Astrocyte of the cerebellum (primary cell): ENCODE measurements around the gene CD83.
A peak's percentile ranks its signal among the peaks of the same experiment; 100 is the strongest.

Source experiments
- DNase-seq: peaks from one replicate; pipeline ENCODE4 v3.0.0-alpha.2; 2011; ENCODE audit warnings: low read depth
- H3K4me3 ChIP-seq: 2 replicates; pipeline ENCODE4 v1.5.1; 2011; ENCODE audit warnings: mild to moderate bottlenecking, low read depth, low read length, moderate library complexity
- in situ Hi-C: cut with HindIII; loops from 2 replicates; pipeline ENCODE4 v1.10.0; 2017; ENCODE audit warnings: low sequenced_read_pairs
- TF ChIP-seq, protein P1 (sequence below): IDR thresholded peaks from 2 replicates; pipeline ENCODE4 v1.5.1; 2012; ENCODE audit warnings: low read length, low read depth, moderate library complexity, mild to moderate bottlenecking; ENCODE audit errors: missing control alignments

CD83 gene

GRCh38 chr6:14118446-14118845 lies 874 bp downstream of the CD83 start:
- H3K4me3 ChIP-seq = peak overlapping the region; percentile 62
- DNase-seq = no peak
- in situ Hi-C loops = no loop called here
- TF ChIP-seq, protein P1, sequence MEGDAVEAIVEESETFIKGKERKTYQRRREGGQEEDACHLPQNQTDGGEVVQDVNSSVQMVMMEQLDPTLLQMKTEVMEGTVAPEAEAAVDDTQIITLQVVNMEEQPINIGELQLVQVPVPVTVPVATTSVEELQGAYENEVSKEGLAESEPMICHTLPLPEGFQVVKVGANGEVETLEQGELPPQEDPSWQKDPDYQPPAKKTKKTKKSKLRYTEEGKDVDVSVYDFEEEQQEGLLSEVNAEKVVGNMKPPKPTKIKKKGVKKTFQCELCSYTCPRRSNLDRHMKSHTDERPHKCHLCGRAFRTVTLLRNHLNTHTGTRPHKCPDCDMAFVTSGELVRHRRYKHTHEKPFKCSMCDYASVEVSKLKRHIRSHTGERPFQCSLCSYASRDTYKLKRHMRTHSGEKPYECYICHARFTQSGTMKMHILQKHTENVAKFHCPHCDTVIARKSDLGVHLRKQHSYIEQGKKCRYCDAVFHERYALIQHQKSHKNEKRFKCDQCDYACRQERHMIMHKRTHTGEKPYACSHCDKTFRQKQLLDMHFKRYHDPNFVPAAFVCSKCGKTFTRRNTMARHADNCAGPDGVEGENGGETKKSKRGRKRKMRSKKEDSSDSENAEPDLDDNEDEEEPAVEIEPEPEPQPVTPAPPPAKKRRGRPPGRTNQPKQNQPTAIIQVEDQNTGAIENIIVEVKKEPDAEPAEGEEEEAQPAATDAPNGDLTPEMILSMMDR = no peak

DNA sequence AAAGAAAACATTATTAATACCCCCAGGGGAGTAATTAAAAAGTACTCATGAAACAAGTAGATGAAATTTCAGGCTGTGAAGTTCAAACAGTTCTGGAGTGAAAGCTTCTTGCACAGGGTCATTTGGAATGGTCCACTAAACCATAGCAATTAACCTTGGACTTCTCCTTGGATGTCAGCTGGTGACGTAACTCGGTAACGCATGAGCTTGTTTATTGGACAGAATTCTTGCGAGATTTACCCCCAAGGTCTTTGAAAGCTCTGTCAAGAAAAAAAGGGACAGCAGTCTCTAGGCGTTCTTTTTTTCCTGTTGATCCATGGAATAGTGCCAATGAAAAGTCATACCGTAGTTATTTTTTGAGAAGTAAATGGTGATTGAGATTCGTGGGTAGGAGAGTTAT lies 2.2 kb downstream of the CD83 start:
- TF ChIP-seq, protein P1 = no peak
- H3K4me3 ChIP-seq = no peak overlapping the region

DNA sequence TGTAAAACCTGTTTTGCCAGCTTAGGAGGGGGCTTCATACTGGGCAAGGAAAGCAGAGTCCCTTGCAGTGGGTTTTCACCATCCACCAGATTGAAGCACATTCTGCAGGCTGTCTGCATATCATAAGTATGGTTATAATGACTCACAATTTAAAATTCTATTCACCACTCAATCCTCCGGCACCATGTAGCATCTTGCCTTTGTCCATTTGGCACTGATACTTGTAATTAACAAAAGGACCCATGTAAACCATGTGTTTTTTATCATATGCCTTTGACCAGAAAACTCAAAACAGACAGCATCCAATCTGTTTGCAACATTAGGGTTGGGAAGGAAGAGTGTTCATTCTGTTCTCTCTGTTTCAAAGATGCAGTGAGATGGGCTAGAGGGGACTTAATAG lies 3.0 kb downstream of the CD83 start:
- TF ChIP-seq, protein P1 = no peak
- DNase-seq = no peak
- in situ Hi-C loops = no loop called here
- no peak overlapping the region for H3K4me3 ChIP-seq

More for the DNA sequence above, 2.2 kb downstream of the CD83 start:
- DNase-seq = no peak
- in situ Hi-C loops = no loop called here

DNA sequence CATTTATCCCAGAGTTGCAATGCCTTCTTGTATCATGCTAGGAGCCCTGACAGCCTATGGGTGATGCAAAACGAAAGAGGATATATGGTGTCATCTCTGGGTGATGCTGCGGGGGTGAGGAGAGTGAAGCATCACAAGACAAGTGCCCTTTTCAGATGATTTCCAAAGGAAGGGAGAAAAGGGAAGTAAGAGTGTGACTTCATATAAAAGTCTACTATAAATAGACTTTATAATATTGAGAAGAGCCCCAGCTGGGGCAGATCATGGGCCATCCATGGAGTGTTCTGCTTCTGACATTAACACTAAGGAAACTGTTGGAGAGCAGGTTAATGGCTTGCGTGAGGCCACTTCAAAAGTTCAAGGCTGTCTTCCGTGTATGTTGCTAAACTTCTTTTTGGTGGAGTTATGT lies 4.4 kb downstream of the CD83 start:
- H3K4me3 ChIP-seq = no peak overlapping the region
- TF ChIP-seq, protein P1 = no peak
- in situ Hi-C loops = no loop called here
- DNase-seq = no peak

DNA sequence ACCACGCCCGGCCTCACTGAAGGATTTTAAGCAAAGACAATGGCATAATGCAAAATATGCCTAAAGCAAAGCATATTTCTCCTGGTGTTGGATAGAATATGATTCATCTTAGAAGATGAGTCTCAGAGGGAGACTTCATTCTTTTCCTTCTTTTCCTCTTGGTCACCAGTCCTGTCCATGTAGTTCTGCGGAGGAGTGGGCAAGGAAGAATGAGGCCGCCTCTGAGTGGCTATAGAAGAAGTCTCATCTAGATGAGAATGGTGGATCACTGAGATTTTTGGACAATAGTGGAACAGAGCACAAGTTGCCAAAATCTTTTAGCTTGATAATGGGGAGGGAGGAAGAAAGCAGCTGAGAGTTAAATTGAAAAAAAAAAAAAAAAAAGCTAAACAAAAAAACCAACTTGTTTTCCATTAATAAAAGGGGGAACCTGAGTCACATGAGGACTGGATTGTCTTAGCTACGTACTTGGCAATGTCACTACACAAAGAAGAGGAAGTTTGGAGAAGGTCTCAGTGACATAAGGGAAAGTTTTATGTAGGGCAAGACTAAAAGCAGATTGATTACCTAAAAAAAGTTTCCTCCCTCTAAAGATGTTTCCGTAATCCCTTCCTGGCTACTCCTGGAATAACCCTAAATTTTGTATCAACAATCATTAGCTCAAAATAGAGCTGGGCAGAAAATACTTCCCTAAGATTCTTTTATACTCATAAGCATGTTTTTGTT lies 6.0 kb downstream of the CD83 start:
- no peak for DNase-seq
- H3K4me3 ChIP-seq = no peak overlapping the region
- in situ Hi-C loops = no loop called here
- TF ChIP-seq, protein P1 = no peak

- TF ChIP-seq, protein P1 = no peak
- in situ Hi-C loops = no loop called here
- no peak overlapping the region for H3K4me3 ChIP-seq
- DNase-seq = no peak
Measured at GRCh38 chr6:14125346-14125745, 7.8 kb downstream of the CD83 start.
